Measurements from ENCODE around the gene OAT. TPM values are rescaled to one million over a fixed set of nuclear protein-coding genes. Genes with fewer than 3 reads are reported as not detected.

Gene OAT
- total RNA-seq, 4 donors from 2014 or later: 139 to 205 (median 168) TPM

- whole genome bisulfite sequencing, 2 donors (ENCODE audit: low coverage in 1 of 2): 75 to 82% methylated on average over 2 to 3 of the region's 3 CpGs
- Histone ChIP-seq H3K4me1 (peaks cover 0 to 9% (median 0%) of the 10 kb centered on the region in 3 donors), H3K4me3 (no peak overlapping the region), H3K9me3 (no peaks in the 10 kb centered on the region), H3K27ac (no peak overlapping the region), H3K36me3 (no peaks in the 10 kb centered on the region), H3K27me3 (peaks cover 4% of the 10 kb centered on the region)
- no peak for TF ChIP-seq POLR2AphosphoS5 (IDR thresholded peaks at IDR 0.05)
- TF ChIP-seq CTCF (IDR thresholded peaks at IDR 0.05): no peak
- TF ChIP-seq POLR2A (IDR thresholded peaks at IDR 0.05): no peak
- TF ChIP-seq EP300 (IDR thresholded peaks at IDR 0.05): no peak
- no peak for ATAC-seq
Observed at GRCh38 chr10:124433461-124433860, 14.7 kb upstream of the OAT start.

- Histone ChIP-seq H3K36me3 (no peaks in the 10 kb centered on the region), H3K27ac (no peak overlapping the region), H3K27me3 (peaks cover 20% of the 10 kb centered on the region), H3K4me1 (peaks cover 0 to 9% (median 0%) of the 10 kb centered on the region in 3 donors), H3K9me3 (no peaks in the 10 kb centered on the region), H3K4me3 (no peak overlapping the region)
- TF ChIP-seq CTCF (IDR thresholded peaks at IDR 0.05) (no peak), EP300 (IDR thresholded peaks at IDR 0.05) (no peak)
- WGBS, 2 donors (ENCODE audit: low coverage in 1 of 2): 90 to 93% methylated on average over 3 to 4 of the region's 4 CpGs
- no peak for ATAC-seq
Observed at GRCh38 chr10:124430077-124430476, 11.4 kb upstream of the OAT start.

- Histone ChIP-seq H3K27ac (no peak overlapping the region), H3K9me3 (no peaks in the 10 kb centered on the region), H3K4me1 (peaks cover 0 to 4% (median 0%) of the 10 kb centered on the region in 3 donors), H3K27me3 (peaks cover 20% of the 10 kb centered on the region), H3K4me3 (no peak overlapping the region), H3K36me3 (no peaks in the 10 kb centered on the region)
- no peak for ATAC-seq
- no peak for TF ChIP-seq POLR2A (IDR thresholded peaks at IDR 0.05)
- no peak for TF ChIP-seq CTCF (IDR thresholded peaks at IDR 0.05)
- no peak for TF ChIP-seq POLR2AphosphoS5 (IDR thresholded peaks at IDR 0.05)
- TF ChIP-seq EP300 (IDR thresholded peaks at IDR 0.05): no peak
- 66 to 72% methylated on average over 3 of the region's 5 CpGs for WGBS, 2 donors (ENCODE audit: low coverage in 1 of 2)
Observed at GRCh38 chr10:124429576-124429975, 10.9 kb upstream of the OAT start.

GRCh38 chr10:124428207-124428777 lies 9.6 kb upstream of the OAT start:
- 45 to 60% methylated on average over 2 to 3 of the region's 3 CpGs for WGBS, 2 donors (ENCODE audit: low coverage in 1 of 2)
- no peak overlapping the region for H3K27ac ChIP-seq
- no peaks in the 10 kb centered on the region for H3K9me3 ChIP-seq
- no peaks in the 10 kb centered on the region for H3K4me1 ChIP-seq
- no peaks in the 10 kb centered on the region for H3K36me3 ChIP-seq
- peaks cover 20% of the 10 kb centered on the region for H3K27me3 ChIP-seq
- H3K4me3 ChIP-seq: no peak overlapping the region
- no peak for ATAC-seq
- no peak for TF ChIP-seq POLR2A (IDR thresholded peaks at IDR 0.05)
- TF ChIP-seq POLR2AphosphoS5 (IDR thresholded peaks at IDR 0.05): no peak

GRCh38 chr10:124425227-124425962 lies 6.7 kb upstream of the OAT start:
- Histone ChIP-seq H3K4me1 (no peaks in the 10 kb centered on the region), H3K27ac (no peak overlapping the region), H3K4me3 (no peak overlapping the region), H3K9me3 (no peaks in the 10 kb centered on the region), H3K27me3 (peaks cover 20% of the 10 kb centered on the region), H3K36me3 (no peaks in the 10 kb centered on the region)
- no peak for ATAC-seq
- TF ChIP-seq POLR2A (IDR thresholded peaks at IDR 0.05) (no peak), POLR2AphosphoS5 (IDR thresholded peaks at IDR 0.05) (no peak), EP300 (IDR thresholded peaks at IDR 0.05) (no peak), CTCF (IDR thresholded peaks at IDR 0.05) (no peak)
- 84 to 92% methylated on average over 2 to 4 of the region's 4 CpGs for WGBS, 2 donors (ENCODE audit: low coverage in 1 of 2)

All from gastroesophageal sphincter (tissue), 4 donors.